A673 (cell line): ENCODE measurements around the gene KISS1R.

Experiments used
- EZH2 ChIP-seq: fragments of 200-600 bp; sonication (generic); IDR thresholded peaks from 2 replicates; pipeline ENCODE4 v1.6.1; 2017; ENCODE audit warnings: borderline replicate concordance, low read depth, mild to moderate bottlenecking, mixed read lengths, antibody characterized with exemption, low read length; ENCODE audit not compliant: poor library complexity, severe bottlenecking
- TF ChIP-seq, protein P1 (sequence below): fragments of 300-800, 200-600 bp; sonication (generic); conservative IDR thresholded peaks from 2 replicates; pipeline ENCODE4 v1.5.1; 2017; ENCODE audit warnings: low read depth, mild to moderate bottlenecking, antibody characterized with exemption, low read length, moderate library complexity, mixed read lengths

GRCh38 chr19:884420-885211 is 32.5 kb upstream of the KISS1R start:
- TF ChIP-seq, protein P1, sequence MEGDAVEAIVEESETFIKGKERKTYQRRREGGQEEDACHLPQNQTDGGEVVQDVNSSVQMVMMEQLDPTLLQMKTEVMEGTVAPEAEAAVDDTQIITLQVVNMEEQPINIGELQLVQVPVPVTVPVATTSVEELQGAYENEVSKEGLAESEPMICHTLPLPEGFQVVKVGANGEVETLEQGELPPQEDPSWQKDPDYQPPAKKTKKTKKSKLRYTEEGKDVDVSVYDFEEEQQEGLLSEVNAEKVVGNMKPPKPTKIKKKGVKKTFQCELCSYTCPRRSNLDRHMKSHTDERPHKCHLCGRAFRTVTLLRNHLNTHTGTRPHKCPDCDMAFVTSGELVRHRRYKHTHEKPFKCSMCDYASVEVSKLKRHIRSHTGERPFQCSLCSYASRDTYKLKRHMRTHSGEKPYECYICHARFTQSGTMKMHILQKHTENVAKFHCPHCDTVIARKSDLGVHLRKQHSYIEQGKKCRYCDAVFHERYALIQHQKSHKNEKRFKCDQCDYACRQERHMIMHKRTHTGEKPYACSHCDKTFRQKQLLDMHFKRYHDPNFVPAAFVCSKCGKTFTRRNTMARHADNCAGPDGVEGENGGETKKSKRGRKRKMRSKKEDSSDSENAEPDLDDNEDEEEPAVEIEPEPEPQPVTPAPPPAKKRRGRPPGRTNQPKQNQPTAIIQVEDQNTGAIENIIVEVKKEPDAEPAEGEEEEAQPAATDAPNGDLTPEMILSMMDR: no peak
- TF ChIP-seq EZH2: no peak
